K562 (cell line): ENCODE measurements around the gene QSOX2. TPM values are rescaled to one million over a fixed set of nuclear protein-coding genes. Genes with fewer than 3 reads are reported as not detected.

Experiments used
- CXXC5 ChIP-seq: fragments of 250-450 bp; sonication (Bioruptor Pico); IDR thresholded peaks from 2 replicates; pipeline ENCODE4 v1.8.0; 2022; ENCODE audit warnings: inconsistent platforms, mild to moderate bottlenecking, moderate library complexity
- KDM5B ChIP-seq: fragments of 200-600 bp; sonication (generic); IDR thresholded peaks from 2 replicates; pipeline ENCODE4 v1.6.1; 2012; ENCODE audit warnings: low read depth, mild to moderate bottlenecking, moderate library complexity, low read length, control low read depth, inconsistent platforms; ENCODE audit not compliant: insufficient replicate concordance
- polyA plus RNA-seq, 8 experiments: library from polyadenylated mRNA; depleted of rRNA in 4 of 8; stranded (reverse) in 5 of 8; unstranded in 3 of 8; fragments of >200 nt; fragmentation: Nextera tagmentation in 2 of 8; fragmentation: Illumina TruSeq in 1 of 8; extraction: Ambion mirVana in 2 of 8; extraction: Trizol in 1 of 8; gene quantifications; 2 replicates each; pipeline versions ENCODE4 v1.2.1 to v1.2.3, GENCODE V29; 2011 to 2014; ENCODE audit warnings: inconsistent platforms in 1 of 8, missing spikeins in 1 of 8
- total RNA-seq, 7 experiments: library from RNA; depleted of rRNA in 6 of 7; stranded (reverse); fragments of >200 nt in 6 of 7; fragmentation: Illumina TruSeq in 2 of 7; extraction: Trizol in 2 of 7; gene quantifications; 2 replicates each; pipeline versions ENCODE4 v1.2.1 to v1.2.3, GENCODE V29; 2011 to 2021; ENCODE audit warnings: low replicate concordance in 1 of 7
- TF ChIP-seq, protein P1 (sequence below), 2 experiments: fragments of 450-650 bp; conservative IDR thresholded peaks; 2 replicates each; pipeline ENCODE4 v1.6.1; 2017; ENCODE audit warnings: mild to moderate bottlenecking in 2 of 2, moderate library complexity in 2 of 2
- TF ChIP-seq, protein P2 (sequence below), 3 experiments: fragments of 200-800 bp in 1 of 3; fragments of 250-450 bp in 1 of 3; fragments of 450-650 bp in 1 of 3; sonication (Bioruptor Pico) in 1 of 3; sonication (Bioruptor generic) in 1 of 3; formaldehyde crosslinking in 1 of 3; IDR thresholded peaks; 2 replicates each; pipeline versions ENCODE4 v1.6.1 to v1.8.0; 2016 to 2022; ENCODE audit warnings: mild to moderate bottlenecking in 2 of 3, missing genetic modification characterization in 2 of 3, missing compliant biosample characterization in 1 of 3, moderate library complexity in 1 of 3

Gene QSOX2
- total and polyA plus RNA-seq, 9 of the 15 experiments (the other 6 are each of a cell fraction or from before 2014, with no cell fraction given): 0.51 to 23.7 (median 12.7) TPM

DNA sequence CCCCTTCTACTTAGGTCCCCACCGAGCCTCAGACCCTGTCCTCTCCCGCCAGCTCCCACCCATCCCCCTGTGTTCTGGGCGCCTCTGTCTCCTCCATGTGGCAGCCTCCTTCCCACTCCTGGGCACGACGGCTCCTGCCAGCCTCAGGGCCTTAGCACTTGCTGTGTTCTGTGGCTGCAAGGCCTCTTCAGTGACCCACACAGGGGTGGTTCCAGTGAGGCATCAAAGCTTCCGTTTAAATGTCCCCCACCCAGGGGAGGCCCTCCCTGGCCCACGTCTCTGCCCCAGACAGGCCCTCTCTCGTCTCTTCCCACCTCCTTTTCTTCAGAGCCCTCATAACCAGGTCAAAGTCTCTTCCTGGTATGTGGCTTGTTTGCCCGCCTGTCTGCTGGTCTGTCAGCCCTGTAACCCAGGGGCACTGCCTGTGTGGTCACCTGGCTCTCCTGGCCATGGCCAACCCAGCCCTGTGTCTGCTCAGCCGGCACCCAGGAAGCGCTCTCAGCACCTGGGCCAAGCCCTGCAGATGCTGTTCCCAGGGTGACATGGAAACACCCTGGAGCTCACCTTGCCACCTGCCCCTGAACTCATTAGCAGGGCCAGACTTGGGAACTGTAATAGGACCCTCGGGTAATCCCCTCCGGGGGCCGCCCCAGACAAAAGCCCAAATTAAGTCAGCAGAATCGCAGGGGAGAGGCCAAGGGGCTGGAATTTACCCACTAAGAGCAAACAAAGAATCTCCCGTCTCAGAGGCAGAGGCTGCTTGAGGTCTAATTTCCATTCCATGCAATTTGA is 74.4 kb downstream of the QSOX2 start (continued):
- TF ChIP-seq, protein P1, sequence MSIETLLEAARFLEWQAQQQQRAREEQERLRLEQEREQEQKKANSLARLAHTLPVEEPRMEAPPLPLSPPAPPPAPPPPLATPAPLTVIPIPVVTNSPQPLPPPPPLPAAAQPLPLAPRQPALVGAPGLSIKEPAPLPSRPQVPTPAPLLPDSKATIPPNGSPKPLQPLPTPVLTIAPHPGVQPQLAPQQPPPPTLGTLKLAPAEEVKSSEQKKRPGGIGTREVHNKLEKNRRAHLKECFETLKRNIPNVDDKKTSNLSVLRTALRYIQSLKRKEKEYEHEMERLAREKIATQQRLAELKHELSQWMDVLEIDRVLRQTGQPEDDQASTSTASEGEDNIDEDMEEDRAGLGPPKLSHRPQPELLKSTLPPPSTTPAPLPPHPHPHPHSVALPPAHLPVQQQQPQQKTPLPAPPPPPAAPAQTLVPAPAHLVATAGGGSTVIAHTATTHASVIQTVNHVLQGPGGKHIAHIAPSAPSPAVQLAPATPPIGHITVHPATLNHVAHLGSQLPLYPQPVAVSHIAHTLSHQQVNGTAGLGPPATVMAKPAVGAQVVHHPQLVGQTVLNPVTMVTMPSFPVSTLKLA (conservative IDR thresholded peaks at IDR 0.05): no peak
- TF ChIP-seq, protein P2, sequence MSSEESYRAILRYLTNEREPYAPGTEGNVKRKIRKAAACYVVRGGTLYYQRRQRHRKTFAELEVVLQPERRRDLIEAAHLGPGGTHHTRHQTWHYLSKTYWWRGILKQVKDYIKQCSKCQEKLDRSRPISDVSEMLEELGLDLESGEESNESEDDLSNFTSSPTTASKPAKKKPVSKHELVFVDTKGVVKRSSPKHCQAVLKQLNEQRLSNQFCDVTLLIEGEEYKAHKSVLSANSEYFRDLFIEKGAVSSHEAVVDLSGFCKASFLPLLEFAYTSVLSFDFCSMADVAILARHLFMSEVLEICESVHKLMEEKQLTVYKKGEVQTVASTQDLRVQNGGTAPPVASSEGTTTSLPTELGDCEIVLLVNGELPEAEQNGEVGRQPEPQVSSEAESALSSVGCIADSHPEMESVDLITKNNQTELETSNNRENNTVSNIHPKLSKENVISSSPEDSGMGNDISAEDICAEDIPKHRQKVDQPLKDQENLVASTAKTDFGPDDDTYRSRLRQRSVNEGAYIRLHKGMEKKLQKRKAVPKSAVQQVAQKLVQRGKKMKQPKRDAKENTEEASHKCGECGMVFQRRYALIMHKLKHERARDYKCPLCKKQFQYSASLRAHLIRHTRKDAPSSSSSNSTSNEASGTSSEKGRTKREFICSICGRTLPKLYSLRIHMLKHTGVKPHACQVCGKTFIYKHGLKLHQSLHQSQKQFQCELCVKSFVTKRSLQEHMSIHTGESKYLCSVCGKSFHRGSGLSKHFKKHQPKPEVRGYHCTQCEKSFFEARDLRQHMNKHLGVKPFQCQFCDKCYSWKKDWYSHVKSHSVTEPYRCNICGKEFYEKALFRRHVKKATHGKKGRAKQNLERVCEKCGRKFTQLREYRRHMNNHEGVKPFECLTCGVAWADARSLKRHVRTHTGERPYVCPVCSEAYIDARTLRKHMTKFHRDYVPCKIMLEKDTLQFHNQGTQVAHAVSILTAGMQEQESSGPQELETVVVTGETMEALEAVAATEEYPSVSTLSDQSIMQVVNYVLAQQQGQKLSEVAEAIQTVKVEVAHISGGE (CRISPR knock-in tag; IDR thresholded peaks at IDR 0.05): no peak
- no peak for TF ChIP-seq KDM5B
- TF ChIP-seq CXXC5 (CRISPR knock-in tag): no peak
